ENCODE data around the gene KIRREL3. TPM values are rescaled to one million over a fixed set of nuclear protein-coding genes. Genes with fewer than 3 reads are reported as not detected.
A peak's percentile ranks its signal among the peaks of the same experiment; 100 is the strongest.

Gene KIRREL3
- total RNA-seq, 1 donor from 2014 or later, result 0.82 TPM

- H3K4me3 Mint-ChIP-seq, result no peak overlapping the region
- no peak for TF ChIP-seq CTCF (conservative IDR thresholded peaks at IDR 0.05)
- DNase-seq (ENCODE audit: low read depth, low spot score), result no peak
- H3K9me3 Mint-ChIP-seq, result no peaks in the 10 kb centered on the region
- H3K27me3 Mint-ChIP-seq (ENCODE audit: low read depth), result no peaks in the 10 kb centered on the region
- no peak overlapping the region for H3K27ac Mint-ChIP-seq (ENCODE audit: unreplicated experiment)
- no peaks in the 10 kb centered on the region for H3K36me3 Mint-ChIP-seq (ENCODE audit: low read depth)
- H3K4me1 Mint-ChIP-seq, result peaks cover 19% of the 10 kb centered on the region
Observed at GRCh38 chr11:126711977-126712625, 288.5 kb downstream of the KIRREL3 start.

GRCh38 chr11:126710804-126711399 is 289.7 kb downstream of the KIRREL3 start:
- Mint-ChIP-seq H3K27me3 (ENCODE audit: low read depth) (no peaks in the 10 kb centered on the region), H3K4me3 (no peak overlapping the region), H3K36me3 (ENCODE audit: low read depth) (no peaks in the 10 kb centered on the region), H3K9me3 (no peaks in the 10 kb centered on the region), H3K27ac (ENCODE audit: unreplicated experiment) (no peak overlapping the region), H3K4me1 (peaks cover 19% of the 10 kb centered on the region)
- DNase-seq (ENCODE audit: low read depth, low spot score), result no peak
- TF ChIP-seq CTCF (conservative IDR thresholded peaks at IDR 0.05), result no peak

GRCh38 chr11:126707498-126707897 is 293.1 kb downstream of the KIRREL3 start:
- TF ChIP-seq CTCF (conservative IDR thresholded peaks at IDR 0.05), result no peak
- Mint-ChIP-seq H3K36me3 (ENCODE audit: low read depth) (no peaks in the 10 kb centered on the region), H3K4me1 (peaks cover 30% of the 10 kb centered on the region), H3K27me3 (ENCODE audit: low read depth) (no peaks in the 10 kb centered on the region), H3K9me3 (no peaks in the 10 kb centered on the region), H3K4me3 (no peak overlapping the region), H3K27ac (ENCODE audit: unreplicated experiment) (no peak overlapping the region)
- DNase-seq (ENCODE audit: low read depth, low spot score), result no peak

- no peak for TF ChIP-seq CTCF (conservative IDR thresholded peaks at IDR 0.05)
- DNase-seq (ENCODE audit: low read depth, low spot score), result no peak
- H3K36me3 Mint-ChIP-seq (ENCODE audit: low read depth), result no peaks in the 10 kb centered on the region
- no peaks in the 10 kb centered on the region for H3K9me3 Mint-ChIP-seq
- H3K27ac Mint-ChIP-seq (ENCODE audit: unreplicated experiment), result no peak overlapping the region
- H3K4me3 Mint-ChIP-seq, result peak overlapping the region; percentile 32
- peaks cover 58% of the 10 kb centered on the region for H3K4me1 Mint-ChIP-seq
- H3K27me3 Mint-ChIP-seq (ENCODE audit: low read depth), result no peaks in the 10 kb centered on the region
Observed at GRCh38 chr11:126704096-126704495, 296.5 kb downstream of the KIRREL3 start.

GRCh38 chr11:126703662-126704061 is 296.9 kb downstream of the KIRREL3 start:
- no peak for TF ChIP-seq CTCF (conservative IDR thresholded peaks at IDR 0.05)
- peaks cover 55% of the 10 kb centered on the region for H3K4me1 Mint-ChIP-seq
- no peaks in the 10 kb centered on the region for H3K27me3 Mint-ChIP-seq (ENCODE audit: low read depth)
- H3K9me3 Mint-ChIP-seq, result no peaks in the 10 kb centered on the region
- no peak for DNase-seq (ENCODE audit: low read depth, low spot score)
- peak overlapping the region; percentile 32 for H3K4me3 Mint-ChIP-seq
- H3K36me3 Mint-ChIP-seq (ENCODE audit: low read depth), result no peaks in the 10 kb centered on the region
- H3K27ac Mint-ChIP-seq (ENCODE audit: unreplicated experiment), result peak overlapping the region; percentile 81

Data from neural crest cell (in vitro differentiated cells).